SK-N-SH treated with all-trans-retinoic acid at 6 μM for 48 hours (cell line): Measurements from ENCODE around the gene CPSF3.

ENCODE experiments used
- ATAC-seq: fragments of 200-7000 bp; cut with Tn5 transposase; 3 replicates; pipeline ENCODE4 v1.9.1; 2020; ENCODE audit warnings: mild to moderate bottlenecking, moderate library complexity
- BACH2 ChIP-seq: fragments of 250-450 bp; sonication (Bioruptor Pico); IDR thresholded peaks from 2 replicates; pipeline ENCODE4 v1.9.0; 2021; ENCODE audit warnings: mild to moderate bottlenecking, borderline replicate concordance
- CSDC2 ChIP-seq: fragments of 250-450 bp; sonication (Bioruptor Pico); IDR thresholded peaks from 2 replicates; pipeline ENCODE4 v1.5.0; 2020; ENCODE audit warnings: mild to moderate bottlenecking, moderate library complexity
- CSRNP3 ChIP-seq: fragments of 250-450 bp; sonication (Bioruptor Pico); IDR thresholded peaks from 2 replicates; pipeline ENCODE4 v1.5.1; 2021; ENCODE audit warnings: mild to moderate bottlenecking, moderate library complexity
- ESRRG ChIP-seq: fragments of 250-450 bp; sonication (Bioruptor Pico); IDR thresholded peaks from 2 replicates; pipeline ENCODE4 v1.6.1; 2021; ENCODE audit warnings: mild to moderate bottlenecking
- GLIS3 ChIP-seq: fragments of 250-450 bp; sonication (Bioruptor Pico); IDR thresholded peaks from 2 replicates; pipeline ENCODE4 v1.5.0; 2020; ENCODE audit warnings: mild to moderate bottlenecking, moderate library complexity
- ISL1 ChIP-seq: fragments of 250-450 bp; sonication (Bioruptor Pico); IDR thresholded peaks from 2 replicates; pipeline ENCODE4 v2.1.2; 2022; ENCODE audit warnings: mild to moderate bottlenecking, moderate library complexity
- OSR1 ChIP-seq: fragments of 250-450 bp; sonication (Bioruptor Pico); IDR thresholded peaks from 2 replicates; pipeline ENCODE4 v1.8.0; 2022; ENCODE audit warnings: moderate library complexity, mild to moderate bottlenecking, inconsistent platforms
- PPARA ChIP-seq: fragments of 250-450 bp; sonication (Bioruptor Pico); IDR thresholded peaks from 2 replicates; pipeline ENCODE4 v1.5.0; 2020; ENCODE audit warnings: mild to moderate bottlenecking, borderline replicate concordance
- RARB ChIP-seq: fragments of 250-450 bp; sonication (Bioruptor Pico); IDR thresholded peaks from 2 replicates; pipeline ENCODE4 v1.8.0; 2021; ENCODE audit warnings: mild to moderate bottlenecking, moderate library complexity
- SNAI2 ChIP-seq: fragments of 250-450 bp; sonication (Bioruptor Pico); IDR thresholded peaks from 2 replicates; pipeline ENCODE4 v1.5.0; 2020; ENCODE audit warnings: mild to moderate bottlenecking, moderate library complexity
- TCF4 ChIP-seq: fragments of 250-450 bp; sonication (Bioruptor Pico); IDR thresholded peaks from 2 replicates; pipeline ENCODE4 v1.8.0; 2021; ENCODE audit warnings: mild to moderate bottlenecking, moderate library complexity, borderline replicate concordance
- TOX ChIP-seq: fragments of 250-450 bp; sonication (Bioruptor Pico); IDR thresholded peaks from 2 replicates; pipeline ENCODE4 v1.8.0; 2021; ENCODE audit warnings: mild to moderate bottlenecking, moderate library complexity, borderline replicate concordance
- ZC3H10 ChIP-seq: fragments of 250-450 bp; sonication (Bioruptor Pico); IDR thresholded peaks from 2 replicates; pipeline ENCODE4 v1.5.1; 2021; ENCODE audit warnings: mild to moderate bottlenecking, moderate library complexity
- ZFP3 ChIP-seq: fragments of 250-450 bp; sonication (Bioruptor Pico); IDR thresholded peaks from 2 replicates; pipeline ENCODE4 v1.5.0; 2020; ENCODE audit warnings: mild to moderate bottlenecking, moderate library complexity
- ZFP30 ChIP-seq: fragments of 450-650 bp; formaldehyde crosslinking; IDR thresholded peaks from 2 replicates; pipeline ENCODE4 v1.5.0; 2022; ENCODE audit warnings: mild to moderate bottlenecking, moderate library complexity
- ZNF565 ChIP-seq: fragments of 450-650 bp; formaldehyde crosslinking; conservative IDR thresholded peaks from 2 replicates; pipeline ENCODE4 v1.5.0; 2020; ENCODE audit warnings: low read depth, mild to moderate bottlenecking, moderate library complexity
- ZNF70 ChIP-seq: fragments of 450-650 bp; formaldehyde crosslinking; IDR thresholded peaks from 2 replicates; pipeline ENCODE4 v1.5.0; 2020; ENCODE audit warnings: mild to moderate bottlenecking, moderate library complexity
- ZNF8 ChIP-seq: fragments of 450-650 bp; formaldehyde crosslinking; IDR thresholded peaks from 2 replicates; pipeline ENCODE4 v1.5.0; 2020; ENCODE audit warnings: mild to moderate bottlenecking, moderate library complexity
- TF ChIP-seq, protein P1 (sequence below): fragments of 250-450 bp; sonication (Bioruptor Pico); IDR thresholded peaks from 2 replicates; pipeline ENCODE4 v1.5.1; 2020; ENCODE audit warnings: low read depth, mild to moderate bottlenecking, moderate library complexity
- TF ChIP-seq, protein P2 (sequence below): fragments of 250-450 bp; sonication (Bioruptor Pico); IDR thresholded peaks from 2 replicates; pipeline ENCODE4 v1.5.0; 2020; ENCODE audit warnings: mild to moderate bottlenecking, moderate library complexity

Gene CPSF3

DNA sequence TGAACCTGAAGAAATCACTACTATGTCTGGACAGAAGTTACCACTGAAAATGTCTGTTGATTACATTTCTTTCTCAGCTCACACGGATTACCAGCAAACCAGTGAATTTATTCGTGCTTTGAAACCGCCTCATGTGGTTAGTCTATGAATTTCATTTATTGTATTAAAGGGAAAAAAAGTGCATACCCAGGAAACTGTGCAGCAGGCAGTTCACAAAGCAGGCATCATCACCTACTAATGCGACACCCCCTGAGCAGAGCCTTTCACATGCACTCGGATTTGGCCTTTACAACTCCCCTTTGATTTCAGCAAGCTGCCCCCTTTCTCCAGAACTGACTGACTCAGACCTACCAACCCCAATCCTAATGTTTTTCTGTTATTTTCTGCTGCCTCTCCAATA is 20.1 kb downstream of the CPSF3 start:
- no peak for ATAC-seq
- TF ChIP-seq TOX (CRISPR knock-in tag): no peak
- TF ChIP-seq ZC3H10 (CRISPR knock-in tag): no peak
- TF ChIP-seq, protein P1, sequence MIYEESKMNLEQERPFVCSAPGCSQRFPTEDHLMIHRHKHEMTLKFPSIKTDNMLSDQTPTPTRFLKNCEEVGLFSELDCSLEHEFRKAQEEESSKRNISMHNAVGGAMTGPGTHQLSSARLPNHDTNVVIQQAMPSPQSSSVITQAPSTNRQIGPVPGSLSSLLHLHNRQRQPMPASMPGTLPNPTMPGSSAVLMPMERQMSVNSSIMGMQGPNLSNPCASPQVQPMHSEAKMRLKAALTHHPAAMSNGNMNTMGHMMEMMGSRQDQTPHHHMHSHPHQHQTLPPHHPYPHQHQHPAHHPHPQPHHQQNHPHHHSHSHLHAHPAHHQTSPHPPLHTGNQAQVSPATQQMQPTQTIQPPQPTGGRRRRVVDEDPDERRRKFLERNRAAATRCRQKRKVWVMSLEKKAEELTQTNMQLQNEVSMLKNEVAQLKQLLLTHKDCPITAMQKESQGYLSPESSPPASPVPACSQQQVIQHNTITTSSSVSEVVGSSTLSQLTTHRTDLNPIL: no peak
- TF ChIP-seq RARB (CRISPR knock-in tag): no peak
- TF ChIP-seq, all 23 proteins: peak for 0

DNA sequence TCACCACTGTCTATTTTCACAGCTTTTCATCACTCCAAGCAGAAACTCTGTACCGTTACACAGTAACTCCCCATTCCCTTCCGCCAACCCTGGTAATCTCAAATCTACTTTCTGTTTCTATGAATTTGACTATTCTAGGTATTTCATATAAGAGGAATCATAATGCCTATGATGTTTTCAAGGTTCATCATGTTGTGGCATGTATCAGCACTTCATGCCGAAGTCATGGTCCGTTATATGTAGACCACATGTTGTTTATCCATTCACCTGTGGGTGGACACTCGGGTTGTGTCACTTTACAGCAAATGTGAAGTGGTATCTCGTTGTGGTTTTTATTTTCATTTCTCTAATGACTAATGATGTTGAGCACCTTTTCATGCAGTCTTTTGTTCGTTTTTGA is 21.6 kb downstream of the CPSF3 start:
- no peak for ATAC-seq
- TF ChIP-seq CSRNP3 (no peak), PPARA (CRISPR knock-in tag) (no peak), BACH2 (CRISPR knock-in tag) (no peak), RARB (CRISPR knock-in tag) (no peak), ZNF70 (CRISPR knock-in tag) (no peak), ESRRG (CRISPR knock-in tag) (no peak), GLIS3 (no peak), ZNF565 (CRISPR knock-in tag) (no peak), SNAI2 (CRISPR knock-in tag) (no peak), OSR1 (CRISPR knock-in tag) (no peak), ZFP3 (CRISPR knock-in tag) (no peak), TCF4 (CRISPR knock-in tag) (no peak), ZFP30 (CRISPR knock-in tag) (no peak)

DNA sequence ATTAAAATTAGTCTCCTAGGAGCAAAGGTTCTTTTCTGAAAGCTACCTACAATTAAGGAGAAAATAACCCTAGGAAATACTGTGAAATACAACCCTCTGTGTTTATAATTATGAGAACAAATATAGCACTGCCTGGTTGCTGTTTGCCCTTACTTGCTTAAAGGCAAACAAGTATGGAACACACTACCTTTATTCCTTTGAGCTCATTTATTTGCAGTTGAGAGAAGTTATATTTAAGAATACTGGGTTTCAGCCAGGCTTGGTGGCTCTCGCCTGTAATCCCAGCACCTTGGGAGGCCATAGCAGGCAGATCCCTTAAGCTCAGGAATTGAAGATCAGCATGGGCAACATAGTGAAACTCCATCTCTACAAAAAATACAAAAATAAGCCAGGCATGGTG is 27.8 kb downstream of the CPSF3 start:
- TF ChIP-seq OSR1 (CRISPR knock-in tag): no peak
- TF ChIP-seq ZFP3 (CRISPR knock-in tag): no peak
- TF ChIP-seq, protein P2, sequence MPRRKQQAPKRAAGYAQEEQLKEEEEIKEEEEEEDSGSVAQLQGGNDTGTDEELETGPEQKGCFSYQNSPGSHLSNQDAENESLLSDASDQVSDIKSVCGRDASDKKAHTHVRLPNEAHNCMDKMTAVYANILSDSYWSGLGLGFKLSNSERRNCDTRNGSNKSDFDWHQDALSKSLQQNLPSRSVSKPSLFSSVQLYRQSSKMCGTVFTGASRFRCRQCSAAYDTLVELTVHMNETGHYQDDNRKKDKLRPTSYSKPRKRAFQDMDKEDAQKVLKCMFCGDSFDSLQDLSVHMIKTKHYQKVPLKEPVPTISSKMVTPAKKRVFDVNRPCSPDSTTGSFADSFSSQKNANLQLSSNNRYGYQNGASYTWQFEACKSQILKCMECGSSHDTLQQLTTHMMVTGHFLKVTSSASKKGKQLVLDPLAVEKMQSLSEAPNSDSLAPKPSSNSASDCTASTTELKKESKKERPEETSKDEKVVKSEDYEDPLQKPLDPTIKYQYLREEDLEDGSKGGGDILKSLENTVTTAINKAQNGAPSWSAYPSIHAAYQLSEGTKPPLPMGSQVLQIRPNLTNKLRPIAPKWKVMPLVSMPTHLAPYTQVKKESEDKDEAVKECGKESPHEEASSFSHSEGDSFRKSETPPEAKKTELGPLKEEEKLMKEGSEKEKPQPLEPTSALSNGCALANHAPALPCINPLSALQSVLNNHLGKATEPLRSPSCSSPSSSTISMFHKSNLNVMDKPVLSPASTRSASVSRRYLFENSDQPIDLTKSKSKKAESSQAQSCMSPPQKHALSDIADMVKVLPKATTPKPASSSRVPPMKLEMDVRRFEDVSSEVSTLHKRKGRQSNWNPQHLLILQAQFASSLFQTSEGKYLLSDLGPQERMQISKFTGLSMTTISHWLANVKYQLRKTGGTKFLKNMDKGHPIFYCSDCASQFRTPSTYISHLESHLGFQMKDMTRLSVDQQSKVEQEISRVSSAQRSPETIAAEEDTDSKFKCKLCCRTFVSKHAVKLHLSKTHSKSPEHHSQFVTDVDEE (CRISPR knock-in tag): no peak
- no peak for TF ChIP-seq ISL1 (CRISPR knock-in tag)
- no peak for TF ChIP-seq BACH2 (CRISPR knock-in tag)
- TF ChIP-seq PPARA (CRISPR knock-in tag): no peak
- no peak for TF ChIP-seq ZNF565 (CRISPR knock-in tag)
- no peak for TF ChIP-seq ZNF8 (CRISPR knock-in tag)
- TF ChIP-seq ZFP30 (CRISPR knock-in tag): no peak
- TF ChIP-seq SNAI2 (CRISPR knock-in tag): no peak
- TF ChIP-seq TCF4 (CRISPR knock-in tag): no peak
- no peak for TF ChIP-seq ZC3H10 (CRISPR knock-in tag)
- TF ChIP-seq TOX (CRISPR knock-in tag): no peak
- TF ChIP-seq, protein P1: no peak
- TF ChIP-seq CSRNP3: no peak
- no peak for TF ChIP-seq GLIS3
- no peak for TF ChIP-seq ESRRG (CRISPR knock-in tag)
- TF ChIP-seq ZNF70 (CRISPR knock-in tag): no peak
- no peak for TF ChIP-seq CSDC2 (CRISPR knock-in tag)

More for the DNA sequence above, 27.8 kb downstream of the CPSF3 start:
- ATAC-seq: no peak
